H9 (cell line): Measurements from ENCODE around the gene GNB1L. TPM values are rescaled to one million over a fixed set of nuclear protein-coding genes. Genes with fewer than 3 reads are reported as not detected.

Experiments used
- DNase-seq: peaks from one replicate; pipeline ENCODE4 v3.0.0-alpha.2; 2017
- H2AFZ ChIP-seq: one replicate; pipeline ENCODE4 v1.6.1; 2013; ENCODE audit warnings: mild to moderate bottlenecking, low read length, control low read depth, moderate library complexity
- H2AK5ac ChIP-seq: 2 replicates; pipeline ENCODE4 v1.6.1; 2013; ENCODE audit warnings: low read length, control low read depth, mixed read lengths; ENCODE audit not compliant: insufficient read length
- H2BK120ac ChIP-seq: one replicate; pipeline ENCODE4 v1.6.1; 2013; ENCODE audit warnings: low read depth, mild to moderate bottlenecking, low read length, control low read depth, inconsistent platforms; ENCODE audit not compliant: poor library complexity, severe bottlenecking
- H2BK12ac ChIP-seq: 2 replicates; pipeline ENCODE4 v1.6.1; 2013; ENCODE audit warnings: low read length, control low read depth, mixed read lengths, low read depth; ENCODE audit not compliant: insufficient read length
- H2BK15ac ChIP-seq: 2 replicates; pipeline ENCODE4 v1.6.1; 2013; ENCODE audit warnings: low read depth, low read length, control low read depth
- H2BK20ac ChIP-seq: one replicate; pipeline ENCODE4 v1.6.1; 2013; ENCODE audit warnings: low read depth, mild to moderate bottlenecking, low read length, control low read depth, inconsistent platforms; ENCODE audit not compliant: poor library complexity, severe bottlenecking
- H2BK5ac ChIP-seq: 2 replicates; pipeline ENCODE4 v1.6.1; 2013; ENCODE audit warnings: low read length, control low read depth, mixed read lengths; ENCODE audit not compliant: insufficient read length
- H3K14ac ChIP-seq: 2 replicates; pipeline ENCODE4 v1.6.1; 2013; ENCODE audit warnings: low read length, control low read depth; ENCODE audit not compliant: insufficient read depth
- H3K18ac ChIP-seq: 2 replicates; pipeline ENCODE4 v1.6.1; 2013; ENCODE audit warnings: low read depth, mild to moderate bottlenecking, mixed read lengths, low read length, control low read depth; ENCODE audit not compliant: insufficient read length
- H3K23ac ChIP-seq: 2 replicates; pipeline ENCODE4 v1.6.1; 2013; ENCODE audit warnings: low read length, control low read depth, mixed read lengths, low read depth; ENCODE audit not compliant: insufficient read length
- H3K23me2 ChIP-seq: 2 replicates; pipeline ENCODE4 v1.6.1; 2013; ENCODE audit warnings: low read depth, mild to moderate bottlenecking, mixed read lengths, low read length, control low read depth; ENCODE audit not compliant: insufficient read length, poor library complexity, severe bottlenecking
- H3K27ac ChIP-seq: 2 replicates; pipeline ENCODE4 v1.5.1; 2013; ENCODE audit warnings: low read length, control low read depth, mixed read lengths, low read depth; ENCODE audit not compliant: insufficient read length
- H3K27me3 ChIP-seq: 2 replicates; pipeline ENCODE4 v1.6.1; 2013; ENCODE audit warnings: low read length, control low read depth, inconsistent platforms; ENCODE audit not compliant: insufficient read depth
- H3K4ac ChIP-seq: 2 replicates; pipeline ENCODE4 v1.6.1; 2013; ENCODE audit warnings: low read depth, mild to moderate bottlenecking, control low read depth, inconsistent platforms, low read length, moderate library complexity
- H3K4me1 ChIP-seq: 2 replicates; pipeline ENCODE4 v1.6.1; 2013; ENCODE audit warnings: low read length, control low read depth, inconsistent platforms; ENCODE audit not compliant: insufficient read depth
- H3K4me2 ChIP-seq: 2 replicates; pipeline ENCODE4 v1.6.1; 2013; ENCODE audit warnings: low read length, control low read depth, mixed read lengths; ENCODE audit not compliant: insufficient read length, insufficient read depth
- H3K56ac ChIP-seq: 2 replicates; pipeline ENCODE4 v1.6.1; 2013; ENCODE audit warnings: low read depth, mild to moderate bottlenecking, mixed read lengths, low read length, control low read depth; ENCODE audit not compliant: insufficient read length
- H3K79me1 ChIP-seq: 2 replicates; pipeline ENCODE4 v1.6.1; 2013; ENCODE audit warnings: low read depth, mild to moderate bottlenecking, moderate library complexity, low read length, control low read depth, inconsistent platforms; ENCODE audit not compliant: insufficient read depth, poor library complexity, severe bottlenecking
- H3K79me2 ChIP-seq: 2 replicates; pipeline ENCODE4 v1.6.1; 2013; ENCODE audit warnings: low read length, control low read depth, inconsistent platforms; ENCODE audit not compliant: insufficient read depth
- H3K9ac ChIP-seq: 2 replicates; pipeline ENCODE4 v1.6.1; 2013; ENCODE audit warnings: low read length, control low read depth, mixed read lengths; ENCODE audit not compliant: insufficient read length; ENCODE audit errors: extremely low read depth
- H3K9me3 ChIP-seq: one replicate; pipeline ENCODE4 v1.6.1; 2013; ENCODE audit warnings: low read depth, low read length, inconsistent platforms; ENCODE audit not compliant: control insufficient read depth
- H3T11ph ChIP-seq: one replicate; pipeline ENCODE4 v1.6.1; 2013; ENCODE audit warnings: mild to moderate bottlenecking, low read length, control low read depth, inconsistent platforms
- H4K20me1 ChIP-seq: one replicate; pipeline ENCODE4 v1.6.1; 2013; ENCODE audit not compliant: control insufficient read depth, insufficient read length, insufficient read depth
- H4K5ac ChIP-seq: 2 replicates; pipeline ENCODE4 v1.6.1; 2013; ENCODE audit warnings: low read depth, mild to moderate bottlenecking, mixed read lengths, low read length, control low read depth; ENCODE audit not compliant: insufficient read length
- H4K8ac ChIP-seq: replicated peaks from 2 replicates; pipeline ENCODE4 v1.6.1; 2013; ENCODE audit warnings: low read length, control low read depth, mixed read lengths, low read depth; ENCODE audit not compliant: insufficient read length
- H4K91ac ChIP-seq: 2 replicates; pipeline ENCODE4 v1.6.1; 2013; ENCODE audit warnings: low read depth, mild to moderate bottlenecking, moderate library complexity, mixed read lengths, low read length, control low read depth; ENCODE audit not compliant: insufficient read length
- H3K27ac Mint-ChIP-seq, 3 experiments: 2 replicates in 2 of 3; 3 replicates in 1 of 3; pipeline ENCODE4 v1.8.0; 2020 to 2021; ENCODE audit warnings: mixed read lengths in 3 of 3, mild to moderate bottlenecking in 1 of 3, moderate library complexity in 1 of 3
- H3K27me3 Mint-ChIP-seq: 2 replicates; pipeline ENCODE4 v1.8.0; 2021; ENCODE audit warnings: low read depth, mild to moderate bottlenecking, moderate library complexity, mixed read lengths
- H3K36me3 Mint-ChIP-seq, 3 experiments: 2 replicates in 2 of 3; 3 replicates in 1 of 3; pipeline ENCODE4 v1.8.0; 2020 to 2021; ENCODE audit warnings: low read depth in 3 of 3, mixed read lengths in 3 of 3; ENCODE audit not compliant: insufficient read depth in 1 of 3
- H3K4me1 Mint-ChIP-seq, 2 experiments: 2 replicates each; pipeline ENCODE4 v1.8.0; 2020; ENCODE audit warnings: mixed read lengths in 2 of 2
- H3K4me3 Mint-ChIP-seq, 2 experiments: 2 replicates in 1 of 2; 3 replicates in 1 of 2; pipeline ENCODE4 v1.8.0; 2020 to 2021; ENCODE audit warnings: mild to moderate bottlenecking in 2 of 2, mixed read lengths in 2 of 2, moderate library complexity in 1 of 2
- H3K9me3 Mint-ChIP-seq, 2 experiments: 2 replicates in 1 of 2; 3 replicates in 1 of 2; pipeline ENCODE4 v1.8.0; 2020; ENCODE audit warnings: mild to moderate bottlenecking in 2 of 2, mixed read lengths in 2 of 2, moderate library complexity in 1 of 2
- WGBS: extraction: QIAGEN DNeasy Blood & Tissue Kit; methylation state at CpG from one replicate; pipeline ENCODE4 v1.1.7; 2013; ENCODE audit warnings: missing lambda C conversion rate, low lambda C conversion rate, mixed read lengths; ENCODE audit not compliant: insufficient read length; ENCODE audit errors: extremely low coverage; 5-methylcytosine and 5-hydroxymethylcytosine counted together
- total RNA-seq: library from RNA; stranded (reverse); gene quantifications from 2 replicates; pipeline ENCODE4 v1.2.1, GENCODE V29; 2021
- TF ChIP-seq, protein P1 (sequence below): fragments of 200-600 bp; sonication (generic); conservative IDR thresholded peaks from 3 replicates; pipeline ENCODE4 v1.8.0; 2021; ENCODE audit warnings: antibody characterized with exemption, mild to moderate bottlenecking

The GNB1L gene
- total RNA-seq, 1 experiment from 2014 or later = 22.4 TPM

DNA sequence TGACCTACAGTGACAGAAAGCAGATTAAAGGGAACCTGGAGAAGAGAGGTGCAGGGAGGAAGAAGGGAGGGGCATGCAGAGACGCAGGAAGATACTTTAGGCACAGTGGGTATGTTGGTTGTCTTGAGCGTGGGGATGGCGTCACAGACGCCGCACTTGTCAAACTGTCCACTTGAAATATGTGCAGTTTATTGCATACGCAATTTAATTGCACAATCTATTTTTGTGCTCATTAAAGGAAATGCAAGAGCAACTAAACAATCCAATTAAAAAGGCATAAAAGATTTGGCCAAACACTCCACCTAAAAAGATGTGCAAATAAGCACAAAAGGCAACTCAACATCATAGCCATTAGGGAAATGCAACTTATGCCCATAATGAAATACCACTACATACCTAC, 16.8 kb downstream of the GNB1L start:
- no CpG with 5 or more reads among the region's 6 CpGs for WGBS
- TF ChIP-seq, protein P1, sequence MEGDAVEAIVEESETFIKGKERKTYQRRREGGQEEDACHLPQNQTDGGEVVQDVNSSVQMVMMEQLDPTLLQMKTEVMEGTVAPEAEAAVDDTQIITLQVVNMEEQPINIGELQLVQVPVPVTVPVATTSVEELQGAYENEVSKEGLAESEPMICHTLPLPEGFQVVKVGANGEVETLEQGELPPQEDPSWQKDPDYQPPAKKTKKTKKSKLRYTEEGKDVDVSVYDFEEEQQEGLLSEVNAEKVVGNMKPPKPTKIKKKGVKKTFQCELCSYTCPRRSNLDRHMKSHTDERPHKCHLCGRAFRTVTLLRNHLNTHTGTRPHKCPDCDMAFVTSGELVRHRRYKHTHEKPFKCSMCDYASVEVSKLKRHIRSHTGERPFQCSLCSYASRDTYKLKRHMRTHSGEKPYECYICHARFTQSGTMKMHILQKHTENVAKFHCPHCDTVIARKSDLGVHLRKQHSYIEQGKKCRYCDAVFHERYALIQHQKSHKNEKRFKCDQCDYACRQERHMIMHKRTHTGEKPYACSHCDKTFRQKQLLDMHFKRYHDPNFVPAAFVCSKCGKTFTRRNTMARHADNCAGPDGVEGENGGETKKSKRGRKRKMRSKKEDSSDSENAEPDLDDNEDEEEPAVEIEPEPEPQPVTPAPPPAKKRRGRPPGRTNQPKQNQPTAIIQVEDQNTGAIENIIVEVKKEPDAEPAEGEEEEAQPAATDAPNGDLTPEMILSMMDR = no peak
- H3K4me3 Mint-ChIP-seq = no peak overlapping the region

More for the DNA sequence above, 16.8 kb downstream of the GNB1L start:
- Histone ChIP-seq H2BK5ac (no peak overlapping the region), H3K79me2 (no peaks in the 10 kb centered on the region), H3K4me2 (no peak overlapping the region), H4K91ac (no peak overlapping the region), H3K9ac (no peak overlapping the region), H3K14ac (no peak overlapping the region), H3K4me1 (no peaks in the 10 kb centered on the region), H3K79me1 (no peaks in the 10 kb centered on the region), H4K20me1 (no peaks in the 10 kb centered on the region), H3K27me3 (no peaks in the 10 kb centered on the region), H3K27ac (no peak overlapping the region), H3K23me2 (no peaks in the 10 kb centered on the region), H4K8ac (no peak overlapping the region), H2BK20ac (no peak overlapping the region), H4K5ac (no peak overlapping the region), H2AK5ac (no peak overlapping the region), H2BK120ac (no peak overlapping the region), H3T11ph (no peak overlapping the region), H3K9me3 (no peaks in the 10 kb centered on the region), H2AFZ (no peak overlapping the region), H2BK15ac (no peak overlapping the region), H2BK12ac (no peak overlapping the region), H3K18ac (no peak overlapping the region), H3K56ac (no peak overlapping the region), H3K23ac (no peak overlapping the region), H3K4ac (no peak overlapping the region)
- no peaks in the 10 kb centered on the region for H3K27me3 Mint-ChIP-seq
- H3K9me3 Mint-ChIP-seq = no peaks in the 10 kb centered on the region
- DNase-seq = no peak
- no peaks in the 10 kb centered on the region for H3K36me3 Mint-ChIP-seq
- no peak overlapping the region for H3K27ac Mint-ChIP-seq
- H3K4me1 Mint-ChIP-seq = no peaks in the 10 kb centered on the region
